ENCODE data around the gene GPC6.

GPC6 gene

GRCh38 chr13:94382517-94382916, 1155.9 kb downstream of the GPC6 start:
- H3K27ac ChIP-seq (ENCODE audit: extremely low read depth, low read depth, low read length), result no peak overlapping the region
- H3K9me3 ChIP-seq (ENCODE audit: control insufficient read depth, insufficient read depth, low read depth, low read length), result no peaks in the 10 kb centered on the region
- POLR2A ChIA-PET, result no interaction called here
- TF ChIP-seq, protein P1, sequence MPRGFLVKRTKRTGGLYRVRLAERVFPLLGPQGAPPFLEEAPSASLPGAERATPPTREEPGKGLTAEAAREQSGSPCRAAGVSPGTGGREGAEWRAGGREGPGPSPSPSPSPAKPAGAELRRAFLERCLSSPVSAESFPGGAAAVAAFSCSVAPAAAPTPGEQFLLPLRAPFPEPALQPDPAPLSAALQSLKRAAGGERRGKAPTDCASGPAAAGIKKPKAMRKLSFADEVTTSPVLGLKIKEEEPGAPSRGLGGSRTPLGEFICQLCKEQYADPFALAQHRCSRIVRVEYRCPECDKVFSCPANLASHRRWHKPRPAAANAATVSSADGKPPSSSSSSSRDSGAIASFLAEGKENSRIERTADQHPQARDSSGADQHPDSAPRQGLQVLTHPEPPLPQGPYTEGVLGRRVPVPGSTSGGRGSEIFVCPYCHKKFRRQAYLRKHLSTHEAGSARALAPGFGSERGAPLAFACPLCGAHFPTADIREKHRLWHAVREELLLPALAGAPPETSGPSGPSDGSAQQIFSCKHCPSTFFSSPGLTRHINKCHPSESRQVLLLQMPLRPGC (tag by site-specific recombination; IDR thresholded peaks at IDR 0.05), result no peak
- TF ChIP-seq, protein P2, sequence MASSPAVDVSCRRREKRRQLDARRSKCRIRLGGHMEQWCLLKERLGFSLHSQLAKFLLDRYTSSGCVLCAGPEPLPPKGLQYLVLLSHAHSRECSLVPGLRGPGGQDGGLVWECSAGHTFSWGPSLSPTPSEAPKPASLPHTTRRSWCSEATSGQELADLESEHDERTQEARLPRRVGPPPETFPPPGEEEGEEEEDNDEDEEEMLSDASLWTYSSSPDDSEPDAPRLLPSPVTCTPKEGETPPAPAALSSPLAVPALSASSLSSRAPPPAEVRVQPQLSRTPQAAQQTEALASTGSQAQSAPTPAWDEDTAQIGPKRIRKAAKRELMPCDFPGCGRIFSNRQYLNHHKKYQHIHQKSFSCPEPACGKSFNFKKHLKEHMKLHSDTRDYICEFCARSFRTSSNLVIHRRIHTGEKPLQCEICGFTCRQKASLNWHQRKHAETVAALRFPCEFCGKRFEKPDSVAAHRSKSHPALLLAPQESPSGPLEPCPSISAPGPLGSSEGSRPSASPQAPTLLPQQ (tag by site-specific recombination; IDR thresholded peaks at IDR 0.05), result no peak
- TF ChIP-seq ZNF530 (tag by site-specific recombination; IDR thresholded peaks at IDR 0.05; ENCODE audit: low read depth) (no peak), ZNF549 (tag by site-specific recombination; IDR thresholded peaks at IDR 0.05) (no peak), GLIS1 (tag by site-specific recombination; IDR thresholded peaks at IDR 0.05) (no peak), ZNF791 (tag by site-specific recombination; IDR thresholded peaks at IDR 0.05) (no peak)
- no peaks in the 10 kb centered on the region for H3K36me3 ChIP-seq (ENCODE audit: control insufficient read depth in 2 of 2, insufficient read depth in 1 of 2, low read length in 2 of 2)
- no peak overlapping the region for H3K4me3 ChIP-seq (ENCODE audit: low read depth, low read length)
- H3K4me1 ChIP-seq (ENCODE audit: control insufficient read depth, insufficient read depth, low read length), result no peaks in the 10 kb centered on the region
- CTCF ChIA-PET, result interaction anchor here (0.7 kb wide), 1 partner anchor 20 kb away, joined by 3 read pairs; no protein-coding TSS in a partner anchor

DNA sequence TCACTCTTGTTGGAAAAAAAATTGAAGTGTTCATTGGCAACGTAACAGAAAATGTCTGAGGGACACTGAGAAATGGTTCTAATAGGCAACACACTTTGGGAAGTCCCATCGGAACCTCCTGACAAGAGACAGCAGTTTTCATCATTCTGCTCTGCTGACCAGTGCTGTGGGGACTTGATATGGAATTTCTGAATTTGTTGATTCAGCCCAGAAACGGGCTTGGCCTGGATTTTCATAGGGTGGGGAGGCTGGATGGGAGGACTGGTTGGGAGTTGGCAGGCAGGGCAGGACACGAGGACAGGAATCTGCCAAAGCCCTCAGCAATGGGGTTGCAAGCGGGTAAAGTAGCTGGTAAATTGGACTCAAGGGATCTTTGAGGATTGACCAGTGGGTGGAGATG, 1156.4 kb downstream of the GPC6 start:
- Histone ChIP-seq H3K36me3 (ENCODE audit: control insufficient read depth in 2 of 2, insufficient read depth in 1 of 2, low read length in 2 of 2) (no peaks in the 10 kb centered on the region), H3K4me3 (ENCODE audit: low read depth, low read length) (no peak overlapping the region), H3K4me1 (ENCODE audit: control insufficient read depth, insufficient read depth, low read length) (no peaks in the 10 kb centered on the region), H3K9me3 (ENCODE audit: control insufficient read depth, insufficient read depth, low read depth, low read length) (no peaks in the 10 kb centered on the region), H3K27ac (ENCODE audit: extremely low read depth, low read depth, low read length) (no peak overlapping the region)
- ChIA-PET POLR2A (no interaction called here), CTCF (no interaction called here)
- no peak for TF ChIP-seq ZNF837 (tag by site-specific recombination; IDR thresholded peaks at IDR 0.05)
- no peak for TF ChIP-seq ZNF426 (tag by site-specific recombination; IDR thresholded peaks at IDR 0.05)
- TF ChIP-seq, protein P3, sequence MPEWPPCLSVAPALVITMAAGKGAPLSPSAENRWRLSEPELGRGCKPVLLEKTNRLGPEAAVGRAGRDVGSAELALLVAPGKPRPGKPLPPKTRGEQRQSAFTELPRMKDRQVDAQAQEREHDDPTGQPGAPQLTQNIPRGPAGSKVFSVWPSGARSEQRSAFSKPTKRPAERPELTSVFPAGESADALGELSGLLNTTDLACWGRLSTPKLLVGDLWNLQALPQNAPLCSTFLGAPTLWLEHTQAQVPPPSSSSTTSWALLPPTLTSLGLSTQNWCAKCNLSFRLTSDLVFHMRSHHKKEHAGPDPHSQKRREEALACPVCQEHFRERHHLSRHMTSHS (tag by site-specific recombination; IDR thresholded peaks at IDR 0.05), result no peak
- no peak for TF ChIP-seq ZNF423 (tag by site-specific recombination; IDR thresholded peaks at IDR 0.05)
- no peak for TF ChIP-seq GLI2 (tag by site-specific recombination; IDR thresholded peaks at IDR 0.05; ENCODE audit: borderline replicate concordance, low read depth)
- TF ChIP-seq ZNF184 (tag by site-specific recombination; IDR thresholded peaks at IDR 0.05), result no peak

DNA sequence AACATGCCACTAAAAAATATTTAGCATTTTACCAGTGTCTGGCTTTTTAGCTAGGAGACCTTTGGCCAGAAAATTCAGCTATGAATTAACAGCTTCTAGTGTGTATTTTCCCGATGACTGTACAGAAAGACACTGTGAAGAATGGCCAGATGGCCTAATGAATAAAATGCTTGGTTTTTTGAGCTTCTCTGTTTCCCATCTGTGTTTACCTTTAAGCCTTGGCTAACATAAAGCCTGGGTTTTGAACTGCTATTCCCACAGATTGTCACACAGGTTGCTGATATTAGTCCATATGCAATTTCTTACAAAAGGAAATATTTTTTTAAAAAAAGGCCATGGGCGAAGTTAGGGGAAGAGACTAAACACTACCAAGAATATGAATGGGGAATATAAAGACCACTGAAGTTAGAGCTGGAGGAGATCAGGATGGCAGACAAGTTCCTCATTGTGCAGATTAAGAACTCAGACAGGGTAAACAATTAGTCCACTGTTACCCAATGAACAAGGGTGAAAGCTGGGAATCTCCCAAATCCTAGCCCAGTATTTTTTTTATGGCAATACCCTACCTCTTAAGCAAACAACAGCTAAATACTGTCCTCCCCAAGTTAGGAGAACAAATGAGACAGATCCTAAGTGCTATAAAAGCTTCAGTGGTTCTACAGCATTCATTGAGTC, 1157.8 kb downstream of the GPC6 start:
- CTCF ChIA-PET, result interaction anchor here (0.9 kb wide), 1 partner anchor 21 kb away, joined by 3 read pairs; no protein-coding TSS in a partner anchor
- Histone ChIP-seq H3K4me1 (ENCODE audit: control insufficient read depth, insufficient read depth, low read length) (no peaks in the 10 kb centered on the region), H3K4me3 (ENCODE audit: low read depth, low read length) (no peak overlapping the region), H3K36me3 (ENCODE audit: control insufficient read depth in 2 of 2, insufficient read depth in 1 of 2, low read length in 2 of 2) (no peaks in the 10 kb centered on the region), H3K27ac (ENCODE audit: extremely low read depth, low read depth, low read length) (no peak overlapping the region), H3K9me3 (ENCODE audit: control insufficient read depth, insufficient read depth, low read depth, low read length) (no peaks in the 10 kb centered on the region)
- TF ChIP-seq ZNF670 (tag by site-specific recombination; IDR thresholded peaks at IDR 0.05; ENCODE audit: low read depth) (no peak), ZNF140 (tag by site-specific recombination; IDR thresholded peaks at IDR 0.05) (no peak), ZBTB7A (tag by site-specific recombination; IDR thresholded peaks at IDR 0.05; ENCODE audit: low read depth) (no peak), ZNF426 (tag by site-specific recombination; IDR thresholded peaks at IDR 0.05) (no peak), ZBTB1 (tag by site-specific recombination; IDR thresholded peaks at IDR 0.05) (no peak), ZNF626 (tag by site-specific recombination; IDR thresholded peaks at IDR 0.05) (no peak), ZNF280D (tag by site-specific recombination; IDR thresholded peaks at IDR 0.05) (no peak), ZNF121 (tag by site-specific recombination; IDR thresholded peaks at IDR 0.05) (no peak), ZNF10 (tag by site-specific recombination; IDR thresholded peaks at IDR 0.05) (no peak), PRDM4 (tag by site-specific recombination; IDR thresholded peaks at IDR 0.05) (no peak), KLF1 (tag by site-specific recombination; IDR thresholded peaks at IDR 0.05) (no peak)
- POLR2A ChIA-PET, result no interaction called here
